ENCODE measurements around the gene DUOX2. TPM values are rescaled to one million over a fixed set of nuclear protein-coding genes. Genes with fewer than 3 reads are reported as not detected.
A peak's percentile ranks its signal among the peaks of the same experiment; 100 is the strongest.

The DUOX2 gene
- under 1 TPM in 3 of 4 donors, not detected in 1; 0.13 to 0.65 (median 0.47) TPM for total RNA-seq

DNA sequence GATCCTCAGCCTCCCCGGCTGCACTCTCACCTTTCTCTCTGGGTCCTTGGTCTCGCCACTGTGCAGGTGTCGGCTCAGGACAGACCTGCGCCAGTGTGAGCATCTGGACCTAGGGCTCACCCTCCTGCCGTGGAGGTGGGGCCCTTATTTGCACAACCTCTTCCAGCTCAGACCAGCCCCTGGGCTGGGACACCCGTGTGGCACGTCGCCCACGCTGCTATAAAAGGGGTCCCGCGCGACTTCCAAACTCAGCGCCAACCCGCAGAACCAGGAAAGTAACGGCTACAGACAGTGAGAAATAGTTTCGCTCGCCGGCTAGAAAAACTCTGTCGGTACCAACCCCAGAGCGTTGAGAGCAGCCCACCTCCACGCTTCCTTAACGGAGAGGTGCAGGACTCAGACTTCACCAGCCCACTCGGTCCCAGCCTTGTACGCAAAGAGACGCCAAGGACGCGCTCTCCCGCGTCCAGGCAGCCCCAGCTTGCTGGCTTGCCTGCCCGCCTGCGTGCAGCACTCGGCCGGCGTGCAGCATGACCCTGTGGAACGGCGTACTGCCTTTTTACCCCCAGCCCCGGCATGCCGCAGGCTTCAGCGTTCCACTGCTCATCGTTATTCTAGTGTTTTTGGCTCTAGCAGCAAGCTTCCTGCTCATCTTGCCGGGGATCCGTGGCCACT lies at the start of gene DUOX2, which contains the start of gene DUOXA2:
TSS of gene DUOX2 (minus strand) at position 97 of the 675 bp plus-strand sequence. CDS start 761 bp downstream, outside the sequence.
TSS of gene DUOXA2 (plus strand) at position 251 of the 675 bp plus-strand sequence. CDS start at position 531, 280 bp downstream.
- DNase-seq (ENCODE audit: low spot score), result no peak
- peak; percentile 11 for ATAC-seq (ENCODE audit: low FRiP score)
- TF ChIP-seq, protein P1, sequence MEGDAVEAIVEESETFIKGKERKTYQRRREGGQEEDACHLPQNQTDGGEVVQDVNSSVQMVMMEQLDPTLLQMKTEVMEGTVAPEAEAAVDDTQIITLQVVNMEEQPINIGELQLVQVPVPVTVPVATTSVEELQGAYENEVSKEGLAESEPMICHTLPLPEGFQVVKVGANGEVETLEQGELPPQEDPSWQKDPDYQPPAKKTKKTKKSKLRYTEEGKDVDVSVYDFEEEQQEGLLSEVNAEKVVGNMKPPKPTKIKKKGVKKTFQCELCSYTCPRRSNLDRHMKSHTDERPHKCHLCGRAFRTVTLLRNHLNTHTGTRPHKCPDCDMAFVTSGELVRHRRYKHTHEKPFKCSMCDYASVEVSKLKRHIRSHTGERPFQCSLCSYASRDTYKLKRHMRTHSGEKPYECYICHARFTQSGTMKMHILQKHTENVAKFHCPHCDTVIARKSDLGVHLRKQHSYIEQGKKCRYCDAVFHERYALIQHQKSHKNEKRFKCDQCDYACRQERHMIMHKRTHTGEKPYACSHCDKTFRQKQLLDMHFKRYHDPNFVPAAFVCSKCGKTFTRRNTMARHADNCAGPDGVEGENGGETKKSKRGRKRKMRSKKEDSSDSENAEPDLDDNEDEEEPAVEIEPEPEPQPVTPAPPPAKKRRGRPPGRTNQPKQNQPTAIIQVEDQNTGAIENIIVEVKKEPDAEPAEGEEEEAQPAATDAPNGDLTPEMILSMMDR (IDR thresholded peaks at IDR 0.05), result no peak

DNA sequence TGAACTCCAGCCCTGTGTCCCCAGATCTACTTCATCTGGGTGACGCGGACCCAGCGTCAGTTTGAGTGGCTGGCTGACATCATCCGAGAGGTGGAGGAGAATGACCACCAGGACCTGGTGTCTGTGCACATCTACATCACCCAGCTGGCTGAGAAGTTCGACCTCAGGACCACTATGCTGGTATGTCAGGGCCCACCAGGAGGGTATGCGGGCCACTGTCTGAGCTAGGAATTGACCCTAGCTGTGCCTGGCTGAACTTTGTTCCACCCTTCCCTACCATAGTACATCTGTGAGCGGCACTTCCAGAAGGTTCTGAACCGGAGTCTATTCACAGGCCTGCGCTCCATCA lies 49.5 kb upstream of the DUOX2 start:
- no peak for ATAC-seq (ENCODE audit: low FRiP score)
- TF ChIP-seq, protein P1 (IDR thresholded peaks at IDR 0.05), result no peak
- DNase-seq (ENCODE audit: low spot score), result no peak

DNA sequence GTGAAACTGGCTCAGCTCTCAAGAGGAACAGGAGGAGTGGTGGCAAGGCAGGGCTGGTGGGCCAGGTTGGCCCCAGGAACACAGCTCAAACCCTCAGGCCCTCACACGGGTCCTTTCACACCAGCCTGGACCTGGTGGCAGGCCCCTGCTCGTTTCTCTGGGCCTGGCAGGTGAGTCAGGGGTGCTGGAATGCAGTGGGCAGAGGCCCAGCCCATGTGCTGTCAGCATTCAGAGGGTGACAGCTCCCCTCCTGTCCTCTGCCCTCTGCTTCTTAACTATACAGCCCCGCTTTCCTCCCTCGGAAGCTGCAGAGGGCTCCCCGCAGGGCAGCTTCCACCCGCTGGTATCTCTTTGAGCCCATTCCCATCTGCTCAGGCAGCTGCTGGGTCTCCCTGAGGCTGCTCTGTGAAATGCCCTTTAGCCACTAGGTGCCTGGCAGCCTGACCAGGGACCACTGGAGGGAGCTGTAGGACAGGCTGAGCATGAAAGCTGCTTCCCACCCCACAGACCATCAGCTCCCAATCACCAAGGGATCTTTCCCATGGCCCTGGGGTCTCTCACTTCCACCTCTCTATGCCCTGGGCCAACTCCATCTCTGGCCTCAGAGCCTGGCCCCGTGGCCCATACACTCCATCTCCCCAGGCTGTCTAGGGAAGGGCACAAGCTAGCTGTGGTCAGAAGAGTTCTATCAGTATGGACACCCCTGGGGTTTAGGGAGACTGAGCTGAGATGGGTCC lies 49.0 kb upstream of the DUOX2 start:
- peak; percentile 69 for ATAC-seq (ENCODE audit: low FRiP score)
- peak; percentile 65 for DNase-seq (ENCODE audit: low spot score)
- TF ChIP-seq, protein P1 (IDR thresholded peaks at IDR 0.05), result peak in 2 of 3 donors; percentile 63 to 70

DNA sequence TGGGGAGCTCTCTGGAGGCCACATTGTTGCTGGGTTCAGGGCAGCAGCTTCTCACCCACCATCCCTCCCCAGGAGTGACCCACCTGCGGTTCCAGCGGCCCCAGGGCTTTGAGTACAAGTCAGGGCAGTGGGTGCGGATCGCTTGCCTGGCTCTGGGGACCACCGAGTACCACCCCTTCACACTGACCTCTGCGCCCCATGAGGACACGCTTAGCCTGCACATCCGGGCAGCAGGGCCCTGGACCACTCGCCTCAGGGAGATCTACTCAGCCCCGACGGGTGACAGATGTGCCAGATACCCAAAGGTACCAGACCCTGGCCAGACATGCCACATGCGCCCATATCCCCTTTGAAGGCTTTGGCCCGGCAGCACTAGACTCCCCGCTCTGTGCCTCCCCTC lies 47.7 kb upstream of the DUOX2 start:
- DNase-seq (ENCODE audit: low spot score), result no peak
- TF ChIP-seq, protein P1 (IDR thresholded peaks at IDR 0.05), result no peak
- no peak for ATAC-seq (ENCODE audit: low FRiP score)

DNA sequence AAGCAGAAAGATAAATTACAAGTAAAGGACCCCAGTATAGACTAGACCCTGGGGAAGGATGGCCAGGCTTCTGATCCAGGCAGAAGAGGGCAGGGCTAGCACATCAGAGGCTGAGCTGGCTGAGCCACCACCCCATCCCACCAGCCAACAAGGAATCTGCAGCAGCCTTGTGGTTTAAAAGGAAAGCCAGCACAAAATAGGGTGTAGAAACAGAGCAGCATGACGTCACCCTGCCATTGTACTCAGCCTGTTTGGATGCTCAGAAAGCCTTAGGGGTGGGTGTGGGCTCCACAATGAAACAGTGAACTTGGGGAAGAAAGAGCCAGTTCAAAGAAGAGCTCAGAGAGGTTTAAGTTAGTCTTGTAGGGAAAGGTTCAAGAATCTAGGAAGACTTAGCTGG lies 44.0 kb upstream of the DUOX2 start:
- no peak for ATAC-seq (ENCODE audit: low FRiP score)
- DNase-seq (ENCODE audit: low spot score), result no peak

DNA sequence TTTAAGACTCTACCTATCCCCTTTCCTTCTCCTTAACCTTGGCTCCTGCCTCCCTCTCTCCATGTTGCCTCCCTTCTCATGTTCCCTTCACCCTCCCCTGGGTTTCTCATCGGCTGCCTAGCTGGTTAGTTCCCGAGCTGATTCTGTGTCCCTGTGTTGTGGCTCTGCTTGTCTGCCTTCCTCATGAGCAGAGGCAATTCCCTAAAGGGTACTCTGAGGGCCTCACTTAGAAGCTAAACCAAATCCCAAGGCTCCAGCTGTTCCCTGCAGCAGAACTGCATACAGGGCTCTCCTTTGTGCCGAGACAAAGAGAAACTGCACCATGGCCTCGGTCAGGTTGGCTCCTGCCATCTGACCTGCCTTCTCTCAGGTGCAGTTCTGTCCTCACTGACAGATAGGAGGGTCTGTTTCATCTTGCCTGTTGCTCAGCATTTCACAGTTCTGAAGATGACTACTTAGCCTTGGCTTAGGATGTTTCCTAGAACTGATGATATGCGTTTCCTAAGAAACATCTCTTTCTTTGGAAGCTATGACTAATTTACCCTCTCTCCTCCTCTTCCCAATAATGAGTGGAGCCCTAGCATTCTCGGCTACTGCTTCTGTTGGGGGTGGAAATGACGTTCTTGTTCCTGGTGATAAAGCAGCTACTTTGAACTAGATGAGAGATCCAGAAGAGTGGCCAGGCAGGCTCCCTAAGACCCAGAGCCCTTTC lies 42.9 kb upstream of the DUOX2 start:
- ATAC-seq (ENCODE audit: low FRiP score) (peak; percentile 38), DNase-seq (ENCODE audit: low spot score) (no peak)
- TF ChIP-seq, protein P1 (IDR thresholded peaks at IDR 0.05), result no peak

More for the DNA sequence above, 44.0 kb upstream of the DUOX2 start:
- TF ChIP-seq, protein P1 (IDR thresholded peaks at IDR 0.05), result no peak
